ENCODE data around the gene PSMD14.

DNA sequence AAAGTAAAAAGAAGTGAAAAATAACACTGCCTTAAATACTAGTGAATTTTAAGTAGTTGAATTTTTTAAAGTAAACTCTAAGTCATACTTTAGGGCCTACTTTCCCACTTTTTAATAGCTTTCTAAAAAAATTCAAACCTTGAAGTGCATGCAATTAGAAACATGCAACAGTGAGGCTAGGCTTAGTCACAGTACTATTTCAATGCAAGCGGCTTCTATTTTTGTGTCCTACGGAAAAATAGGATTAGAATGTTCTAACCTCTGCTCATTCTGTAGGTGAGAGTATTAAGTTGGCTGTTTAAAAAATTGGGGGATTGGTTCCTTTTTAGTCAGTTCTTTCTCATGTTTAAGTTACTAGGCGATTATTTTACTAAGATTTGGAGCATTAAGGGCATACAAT lies 39.1 kb upstream of the PSMD14 start:
- no peak for TF ChIP-seq SIN3A (IDR thresholded peaks at IDR 0.05; ENCODE audit: low read depth)
- TF ChIP-seq, protein P1, sequence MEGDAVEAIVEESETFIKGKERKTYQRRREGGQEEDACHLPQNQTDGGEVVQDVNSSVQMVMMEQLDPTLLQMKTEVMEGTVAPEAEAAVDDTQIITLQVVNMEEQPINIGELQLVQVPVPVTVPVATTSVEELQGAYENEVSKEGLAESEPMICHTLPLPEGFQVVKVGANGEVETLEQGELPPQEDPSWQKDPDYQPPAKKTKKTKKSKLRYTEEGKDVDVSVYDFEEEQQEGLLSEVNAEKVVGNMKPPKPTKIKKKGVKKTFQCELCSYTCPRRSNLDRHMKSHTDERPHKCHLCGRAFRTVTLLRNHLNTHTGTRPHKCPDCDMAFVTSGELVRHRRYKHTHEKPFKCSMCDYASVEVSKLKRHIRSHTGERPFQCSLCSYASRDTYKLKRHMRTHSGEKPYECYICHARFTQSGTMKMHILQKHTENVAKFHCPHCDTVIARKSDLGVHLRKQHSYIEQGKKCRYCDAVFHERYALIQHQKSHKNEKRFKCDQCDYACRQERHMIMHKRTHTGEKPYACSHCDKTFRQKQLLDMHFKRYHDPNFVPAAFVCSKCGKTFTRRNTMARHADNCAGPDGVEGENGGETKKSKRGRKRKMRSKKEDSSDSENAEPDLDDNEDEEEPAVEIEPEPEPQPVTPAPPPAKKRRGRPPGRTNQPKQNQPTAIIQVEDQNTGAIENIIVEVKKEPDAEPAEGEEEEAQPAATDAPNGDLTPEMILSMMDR (IDR thresholded peaks at IDR 0.05 in 2 of 3, conservative IDR thresholded peaks at IDR 0.05 in 1 of 3; ENCODE audit: borderline replicate concordance in 1 of 3, insufficient read depth in 1 of 3, low read depth in 2 of 3, low read length in 2 of 3), result no peak
- no peak for TF ChIP-seq EZH2phosphoT487 (IDR thresholded peaks at IDR 0.05; ENCODE audit: borderline replicate concordance)
- TF ChIP-seq EZH2 (IDR thresholded peaks at IDR 0.05), result no peak
- no peak for TF ChIP-seq RAD21 (IDR thresholded peaks at IDR 0.05; ENCODE audit: low read depth)
- TF ChIP-seq EGR1 (IDR thresholded peaks at IDR 0.05; ENCODE audit: low read depth), result no peak
- TF ChIP-seq, protein P2, sequence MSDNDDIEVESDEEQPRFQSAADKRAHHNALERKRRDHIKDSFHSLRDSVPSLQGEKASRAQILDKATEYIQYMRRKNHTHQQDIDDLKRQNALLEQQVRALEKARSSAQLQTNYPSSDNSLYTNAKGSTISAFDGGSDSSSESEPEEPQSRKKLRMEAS (IDR thresholded peaks at IDR 0.05), result no peak
- no peak for TF ChIP-seq CEBPB (IDR thresholded peaks at IDR 0.05; ENCODE audit: low read depth)
- no peak for TF ChIP-seq ZNF274 (IDR thresholded peaks at IDR 0.05; ENCODE audit: low read depth, low read length)
- TF ChIP-seq JUND (IDR thresholded peaks at IDR 0.05), result no peak

Measured in HCT116 (cell line).